ENCODE measurements around the gene RIGI. TPM values are rescaled to one million over a fixed set of nuclear protein-coding genes. Genes with fewer than 3 reads are reported as not detected.

RIGI gene
- total and polyA plus RNA-seq, 10 of the 15 experiments (the other 5 are each of a cell fraction or from before 2014, with no cell fraction given), result 5.3 to 15.2 (median 9.1) TPM

DNA sequence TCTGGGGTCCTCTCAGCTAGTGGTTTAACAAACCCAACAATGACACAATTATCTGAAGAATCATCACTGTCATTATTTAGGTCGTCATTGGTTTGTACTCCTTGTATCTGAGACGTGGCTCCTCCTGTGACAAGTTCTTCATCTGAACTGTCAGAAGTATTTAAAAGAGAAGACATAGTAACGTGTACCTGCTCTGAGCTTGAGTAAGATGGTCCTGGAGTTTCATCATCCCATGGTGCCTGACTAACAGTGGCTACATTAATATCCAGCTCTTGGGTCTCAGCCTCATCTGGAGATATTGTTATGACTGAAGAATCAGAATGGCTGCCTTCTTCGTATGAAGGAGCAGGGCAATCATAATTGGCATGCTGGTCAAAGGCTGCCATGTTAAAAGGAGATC is 17.1 kb upstream of the RIGI start:
- Histone ChIP-seq H3K27me3 (replicated peaks in 1 of 2; ENCODE audit: control insufficient read depth in 2 of 2, insufficient read depth in 2 of 2, low read length in 1 of 2) (no peaks in the 10 kb centered on the region), H3K79me2 (ENCODE audit: control insufficient read depth, insufficient read depth, low read length) (peaks cover 22% of the 10 kb centered on the region), H3K4me1 (ENCODE audit: control insufficient read depth, insufficient read depth, low read length) (no peaks in the 10 kb centered on the region), H3K9me3 (replicated peaks; ENCODE audit: control insufficient read depth, insufficient read depth, low read length) (no peaks in the 10 kb centered on the region), H3K4me2 (ENCODE audit: control insufficient read depth, insufficient read depth) (no peak overlapping the region), H4K20me1 (ENCODE audit: control insufficient read depth, insufficient read depth) (no peaks in the 10 kb centered on the region), H3K27ac (ENCODE audit: control insufficient read depth, insufficient read depth) (no peak overlapping the region), H3K36me3 (ENCODE audit: control insufficient read depth in 2 of 2, insufficient read depth in 2 of 2, low read length in 1 of 2) (peaks cover 0 to 27% of the 10 kb centered on the region in 2 experiments; a peak in 2 of 4 replicates), H3K9ac (ENCODE audit: control insufficient read depth, insufficient read depth, low read length) (no peak overlapping the region), H3K4me3 (no peak overlapping the region), H2AFZ (ENCODE audit: control insufficient read depth, low read depth, low read length) (no peak overlapping the region)
- RAD21 ChIA-PET (ENCODE audit: unreplicated experiment), result no interaction called here
- no peak for ATAC-seq
- DNase-seq (ENCODE audit: low read depth, low spot score), result no peak
- SMC1A ChIA-PET (ENCODE audit: uncharacterized antibody, unreplicated experiment), result interaction anchor here (2.7 kb wide), 1 partner anchor 29 kb away, joined by 9 read pairs; no protein-coding TSS in a partner anchor
- intact Hi-C loops (cut with micrococcal nuclease; ENCODE audit: unreplicated experiment), result no loop called here
- WGBS (ENCODE audit: insufficient coverage, insufficient replicate concordance, low lambda C conversion rate, missing lambda C conversion rate), result 81% methylated on average over 4 of the region's 4 CpGs
- BruUV-seq (replicated peaks), result no TSS peak
- in situ Hi-C loops (cut with MboI), result no loop called here
- TF ChIP-seq CUX1 (IDR thresholded peaks at IDR 0.05; ENCODE audit: insufficient replicate concordance, low read depth, low read length), result no peak
- no peak for TF ChIP-seq ZBED1 (IDR thresholded peaks at IDR 0.05; ENCODE audit: borderline replicate concordance)
- TF ChIP-seq CEBPZ (IDR thresholded peaks at IDR 0.05; ENCODE audit: low read depth, low read length), result no peak
- TF ChIP-seq RBBP5 (conservative IDR thresholded peaks at IDR 0.05), result no peak
- TF ChIP-seq CHD1 (IDR thresholded peaks at IDR 0.05; ENCODE audit: low read depth, low read length), result no peak
- TF ChIP-seq TCF7 (IDR thresholded peaks at IDR 0.05; ENCODE audit: borderline replicate concordance), result no peak
- TF ChIP-seq BHLHE40 (IDR thresholded peaks at IDR 0.05; ENCODE audit: borderline replicate concordance in 1 of 2, low read depth in 2 of 2, low read length in 1 of 2), result no peak
- TF ChIP-seq IKZF1 (conservative IDR thresholded peaks at IDR 0.05), result no peak
- TF ChIP-seq POU2F2 (IDR thresholded peaks at IDR 0.05; ENCODE audit: borderline replicate concordance, low read depth, low read length), result no peak
- TF ChIP-seq KAT2A (conservative IDR thresholded peaks at IDR 0.05; ENCODE audit: control insufficient read depth, low read depth, low read length), result no peak
- no peak for TF ChIP-seq YY1 (IDR thresholded peaks at IDR 0.05; ENCODE audit: low read depth, low read length)
- TF ChIP-seq ZNF217 (IDR thresholded peaks at IDR 0.05), result no peak
- TF ChIP-seq IKZF2 (IDR thresholded peaks at IDR 0.05), result no peak
- no peak for TF ChIP-seq EZH2 (IDR thresholded peaks at IDR 0.05; ENCODE audit: borderline replicate concordance, control insufficient read depth, low read depth, low read length)
- TF ChIP-seq YBX1 (IDR thresholded peaks at IDR 0.05), result no peak
- no peak for TF ChIP-seq ELK1 (IDR thresholded peaks at IDR 0.05; ENCODE audit: low read depth, low read length)
- TF ChIP-seq RUNX3 (IDR thresholded peaks at IDR 0.05; ENCODE audit: low read length), result no peak
- POLR2A ChIA-PET, result interaction anchor here (1.3 kb wide), 1 partner anchor 17 kb away, joined by 3 read pairs; the partner anchor contains the start of gene RIGI
- CTCF ChIA-PET, result no interaction called here
- no peak for FAIRE-seq

Measured in GM12878 (cell line).